Measurements from ENCODE around the gene ALAD.

ALAD gene

GRCh38 chr9:113345190-113345589 lies 55.9 kb downstream of the ALAD start:
- no peak for DNase-seq

GRCh38 chr9:113343732-113344231 lies 57.3 kb downstream of the ALAD start:
- DNase-seq = no peak

- peak in 1 of 2 donors; percentile 26 for DNase-seq
Measured at GRCh38 chr9:113341712-113342410, 59.2 kb downstream of the ALAD start.

GRCh38 chr9:113340011-113340699 lies 60.9 kb downstream of the ALAD start, which contains the start of gene WDR31:
WDR31 (minus strand) TSS chr9:113340275; CDS start chr9:113332022, 8,253 bp downstream.
- peak; percentile 77 to 80 for DNase-seq

- DNase-seq = no peak
Measured at GRCh38 chr9:113337714-113338113, 63.4 kb downstream of the ALAD start.
